ENCODE measurements around the gene SLC6A9.

The SLC6A9 gene

GRCh38 chr1:43994794-43995790 is 36.2 kb downstream of the SLC6A9 start:
- no peak overlapping the region for H3K4me3 ChIP-seq (ENCODE audit: low read depth in 1 of 2, low read length in 2 of 2)
- no peak overlapping the region for H3K9ac ChIP-seq (ENCODE audit: low read depth in 1 of 2, low read length in 2 of 2)
- no peaks in the 10 kb centered on the region for H3K9me3 ChIP-seq (ENCODE audit: control insufficient read depth in 1 of 2, low read length in 2 of 2)
- H3K36me3 ChIP-seq (ENCODE audit: control insufficient read depth in 1 of 2, insufficient read depth in 2 of 2, low read length in 2 of 2), result no peaks in the 10 kb centered on the region
- no peak overlapping the region for H3K27ac ChIP-seq (ENCODE audit: low read depth, low read length)
- H3K4me1 ChIP-seq (ENCODE audit: control insufficient read depth in 1 of 2, insufficient read depth in 2 of 2, low read length in 2 of 2), result peaks cover 15 to 22% of the 10 kb centered on the region in 2 donors
- no peaks in the 10 kb centered on the region for H3K27me3 ChIP-seq (ENCODE audit: control insufficient read depth in 1 of 2, insufficient read depth in 2 of 2, low read length in 2 of 2)

- Histone ChIP-seq H3K4me3 (ENCODE audit: low read depth in 1 of 2, low read length in 2 of 2) (no peak overlapping the region), H3K27ac (ENCODE audit: low read depth, low read length) (no peak overlapping the region), H3K4me1 (ENCODE audit: control insufficient read depth in 1 of 2, insufficient read depth in 2 of 2, low read length in 2 of 2) (peaks cover 15 to 22% of the 10 kb centered on the region in 2 donors), H3K36me3 (ENCODE audit: control insufficient read depth in 1 of 2, insufficient read depth in 2 of 2, low read length in 2 of 2) (no peaks in the 10 kb centered on the region), H3K9me3 (ENCODE audit: control insufficient read depth in 1 of 2, low read length in 2 of 2) (no peaks in the 10 kb centered on the region), H3K9ac (ENCODE audit: low read depth in 1 of 2, low read length in 2 of 2) (no peak overlapping the region), H3K27me3 (ENCODE audit: control insufficient read depth in 1 of 2, insufficient read depth in 2 of 2, low read length in 2 of 2) (no peaks in the 10 kb centered on the region)
These were observed 37.2 kb downstream of the SLC6A9 start for GRCh38 chr1:43994071-43994470.

- Histone ChIP-seq H3K36me3 (ENCODE audit: control insufficient read depth in 1 of 2, insufficient read depth in 2 of 2, low read length in 2 of 2) (no peaks in the 10 kb centered on the region), H3K9me3 (ENCODE audit: control insufficient read depth in 1 of 2, low read length in 2 of 2) (no peaks in the 10 kb centered on the region), H3K27ac (ENCODE audit: low read depth, low read length) (no peak overlapping the region), H3K4me1 (ENCODE audit: control insufficient read depth in 1 of 2, insufficient read depth in 2 of 2, low read length in 2 of 2) (peaks cover 15 to 22% of the 10 kb centered on the region in 2 donors), H3K27me3 (ENCODE audit: control insufficient read depth in 1 of 2, insufficient read depth in 2 of 2, low read length in 2 of 2) (no peaks in the 10 kb centered on the region), H3K9ac (ENCODE audit: low read depth in 1 of 2, low read length in 2 of 2) (no peak overlapping the region), H3K4me3 (ENCODE audit: low read depth in 1 of 2, low read length in 2 of 2) (no peak overlapping the region)
These were observed 37.9 kb downstream of the SLC6A9 start for GRCh38 chr1:43993206-43993914.

GRCh38 chr1:43992232-43992995 is 38.8 kb downstream of the SLC6A9 start:
- Histone ChIP-seq H3K9ac (ENCODE audit: low read depth in 1 of 2, low read length in 2 of 2) (peak overlapping the region; percentile 6 to 65), H3K27me3 (ENCODE audit: control insufficient read depth in 1 of 2, insufficient read depth in 2 of 2, low read length in 2 of 2) (no peaks in the 10 kb centered on the region), H3K9me3 (ENCODE audit: control insufficient read depth in 1 of 2, low read length in 2 of 2) (no peaks in the 10 kb centered on the region), H3K36me3 (ENCODE audit: control insufficient read depth in 1 of 2, insufficient read depth in 2 of 2, low read length in 2 of 2) (no peaks in the 10 kb centered on the region), H3K4me1 (ENCODE audit: control insufficient read depth in 1 of 2, insufficient read depth in 2 of 2, low read length in 2 of 2) (peaks cover 12 to 18% of the 10 kb centered on the region in 2 donors), H3K4me3 (ENCODE audit: low read depth in 1 of 2, low read length in 2 of 2) (peak overlapping the region; percentile 77 to 80), H3K27ac (ENCODE audit: low read depth, low read length) (no peak overlapping the region)

GRCh38 chr1:43991476-43992231 is 39.6 kb downstream of the SLC6A9 start, which contains the start of gene CCDC24:
TSS of gene CCDC24 (plus strand) at chr1:43991599. CDS start at chr1:43991879, 280 bp downstream.
- H3K27ac ChIP-seq (ENCODE audit: low read depth, low read length), result peak within 1 kb of the TSS; percentile 66
- no peaks in the 10 kb centered on the region for H3K36me3 ChIP-seq (ENCODE audit: control insufficient read depth in 1 of 2, insufficient read depth in 2 of 2, low read length in 2 of 2)
- peaks cover 15 to 19% of the 10 kb centered on the region in 2 donors for H3K4me1 ChIP-seq (ENCODE audit: control insufficient read depth in 1 of 2, insufficient read depth in 2 of 2, low read length in 2 of 2)
- no peaks in the 10 kb centered on the region for H3K27me3 ChIP-seq (ENCODE audit: control insufficient read depth in 1 of 2, insufficient read depth in 2 of 2, low read length in 2 of 2)
- no peaks in the 10 kb centered on the region for H3K9me3 ChIP-seq (ENCODE audit: control insufficient read depth in 1 of 2, low read length in 2 of 2)
- H3K9ac ChIP-seq (ENCODE audit: low read depth in 1 of 2, low read length in 2 of 2), result peak within 1 kb of the TSS; percentile 64 to 65
- peak within 1 kb of the TSS; percentile 77 to 80 for H3K4me3 ChIP-seq (ENCODE audit: low read depth in 1 of 2, low read length in 2 of 2)

GRCh38 chr1:43991200-43991475 is 40.1 kb downstream of the SLC6A9 start:
- no peaks in the 10 kb centered on the region for H3K9me3 ChIP-seq (ENCODE audit: control insufficient read depth in 1 of 2, low read length in 2 of 2)
- no peaks in the 10 kb centered on the region for H3K27me3 ChIP-seq (ENCODE audit: control insufficient read depth in 1 of 2, insufficient read depth in 2 of 2, low read length in 2 of 2)
- peak overlapping the region; percentile 64 to 65 for H3K9ac ChIP-seq (ENCODE audit: low read depth in 1 of 2, low read length in 2 of 2)
- peak overlapping the region; percentile 66 for H3K27ac ChIP-seq (ENCODE audit: low read depth, low read length)
- H3K4me3 ChIP-seq (ENCODE audit: low read depth in 1 of 2, low read length in 2 of 2), result peak overlapping the region; percentile 77 to 80
- H3K4me1 ChIP-seq (ENCODE audit: control insufficient read depth in 1 of 2, insufficient read depth in 2 of 2, low read length in 2 of 2), result peaks cover 15 to 22% of the 10 kb centered on the region in 2 donors
- no peaks in the 10 kb centered on the region for H3K36me3 ChIP-seq (ENCODE audit: control insufficient read depth in 1 of 2, insufficient read depth in 2 of 2, low read length in 2 of 2)

- peak overlapping the region; percentile 64 to 65 for H3K9ac ChIP-seq (ENCODE audit: low read depth in 1 of 2, low read length in 2 of 2)
- no peaks in the 10 kb centered on the region for H3K9me3 ChIP-seq (ENCODE audit: control insufficient read depth in 1 of 2, low read length in 2 of 2)
- peaks cover 15 to 22% of the 10 kb centered on the region in 2 donors for H3K4me1 ChIP-seq (ENCODE audit: control insufficient read depth in 1 of 2, insufficient read depth in 2 of 2, low read length in 2 of 2)
- no peaks in the 10 kb centered on the region for H3K27me3 ChIP-seq (ENCODE audit: control insufficient read depth in 1 of 2, insufficient read depth in 2 of 2, low read length in 2 of 2)
- H3K27ac ChIP-seq (ENCODE audit: low read depth, low read length), result peak overlapping the region; percentile 66
- peak overlapping the region; percentile 77 to 80 for H3K4me3 ChIP-seq (ENCODE audit: low read depth in 1 of 2, low read length in 2 of 2)
- no peaks in the 10 kb centered on the region for H3K36me3 ChIP-seq (ENCODE audit: control insufficient read depth in 1 of 2, insufficient read depth in 2 of 2, low read length in 2 of 2)
These were observed 40.7 kb downstream of the SLC6A9 start for GRCh38 chr1:43990271-43991199.

- Histone ChIP-seq H3K4me3 (ENCODE audit: low read depth in 1 of 2, low read length in 2 of 2) (no peak overlapping the region), H3K4me1 (ENCODE audit: control insufficient read depth in 1 of 2, insufficient read depth in 2 of 2, low read length in 2 of 2) (peaks cover 14 to 19% of the 10 kb centered on the region in 2 donors), H3K9ac (ENCODE audit: low read depth in 1 of 2, low read length in 2 of 2) (no peak overlapping the region), H3K27ac (ENCODE audit: low read depth, low read length) (no peak overlapping the region), H3K36me3 (ENCODE audit: control insufficient read depth in 1 of 2, insufficient read depth in 2 of 2, low read length in 2 of 2) (peaks cover 0 to 8% of the 10 kb centered on the region in 2 donors), H3K27me3 (ENCODE audit: control insufficient read depth in 1 of 2, insufficient read depth in 2 of 2, low read length in 2 of 2) (no peaks in the 10 kb centered on the region), H3K9me3 (ENCODE audit: control insufficient read depth in 1 of 2, low read length in 2 of 2) (no peaks in the 10 kb centered on the region)
These were observed 43.9 kb downstream of the SLC6A9 start for GRCh38 chr1:43987159-43987902.
